Right renal pelvis (tissue), 4 donors: Measurements from ENCODE around the gene PCDHA12. TPM values are rescaled to one million over a fixed set of nuclear protein-coding genes. Genes with fewer than 3 reads are reported as not detected.
"Not testable (repeated sequence)": the region's sequence is repeated elsewhere in the genome, so short reads cannot be mapped to it uniquely, and the experiment has no call there.

Source experiments
- DNase-seq, 4 donors: peaks; one replicate each; pipeline ENCODE4 v3.0.0-alpha.2; 2013; ENCODE audit warnings: low read depth in 4 of 4, low spot score in 3 of 4, missing footprints in 1 of 4
- polyA plus RNA-seq, 4 donors: library from polyadenylated mRNA; unstranded; fragments of 120-200 nt; gene quantifications; one replicate each; pipeline ENCODE4 v1.2.1, GENCODE V29; 2013; ENCODE audit not compliant: insufficient read length in 4 of 4

PCDHA12 gene
- polyA plus RNA-seq, 4 donors = 0.03 to 0.24 (median 0.10) TPM

GRCh38 chr5:140857177-140857986, 17.7 kb upstream of the PCDHA12 start:
- DNase-seq = no peak

DNA sequence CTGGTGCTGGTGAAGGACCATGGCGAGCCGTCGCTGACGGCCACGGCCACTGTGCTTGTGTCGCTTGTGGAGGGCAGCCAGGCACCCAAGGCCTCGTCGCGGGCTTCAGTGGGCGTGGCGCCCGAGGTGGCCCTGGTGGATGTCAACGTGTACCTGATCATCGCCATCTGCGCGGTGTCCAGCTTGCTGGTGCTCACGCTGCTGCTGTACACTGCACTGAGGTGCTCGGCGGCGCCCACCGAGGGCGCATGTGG, 17.2 kb upstream of the PCDHA12 start:
- DNase-seq = no peak

- no peak for DNase-seq
These were observed 12.4 kb upstream of the PCDHA12 start for GRCh38 chr5:140862441-140863295.

- no peak for DNase-seq
These were observed 6.2 kb upstream of the PCDHA12 start, which contains the start of gene PCDHA11 for GRCh38 chr5:140868721-140869554. PCDHA11 (plus strand) TSS chr5:140868957; CDS start chr5:140869104, 147 bp downstream.

DNA sequence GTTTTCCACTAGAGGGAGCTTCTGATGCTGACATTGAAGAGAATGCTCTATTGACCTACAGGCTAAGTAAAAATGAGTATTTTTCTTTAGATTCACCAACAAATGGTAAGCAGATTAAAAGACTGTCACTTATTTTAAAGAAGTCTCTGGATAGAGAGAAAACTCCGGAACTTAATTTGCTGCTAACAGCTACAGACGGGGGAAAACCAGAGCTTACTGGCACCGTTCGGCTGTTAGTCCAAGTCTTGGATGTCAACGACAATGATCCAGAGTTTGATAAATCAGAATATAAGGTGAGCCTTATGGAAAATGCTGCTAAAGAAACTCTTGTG, 5.6 kb upstream of the PCDHA12 start:
- DNase-seq = no peak

DNA sequence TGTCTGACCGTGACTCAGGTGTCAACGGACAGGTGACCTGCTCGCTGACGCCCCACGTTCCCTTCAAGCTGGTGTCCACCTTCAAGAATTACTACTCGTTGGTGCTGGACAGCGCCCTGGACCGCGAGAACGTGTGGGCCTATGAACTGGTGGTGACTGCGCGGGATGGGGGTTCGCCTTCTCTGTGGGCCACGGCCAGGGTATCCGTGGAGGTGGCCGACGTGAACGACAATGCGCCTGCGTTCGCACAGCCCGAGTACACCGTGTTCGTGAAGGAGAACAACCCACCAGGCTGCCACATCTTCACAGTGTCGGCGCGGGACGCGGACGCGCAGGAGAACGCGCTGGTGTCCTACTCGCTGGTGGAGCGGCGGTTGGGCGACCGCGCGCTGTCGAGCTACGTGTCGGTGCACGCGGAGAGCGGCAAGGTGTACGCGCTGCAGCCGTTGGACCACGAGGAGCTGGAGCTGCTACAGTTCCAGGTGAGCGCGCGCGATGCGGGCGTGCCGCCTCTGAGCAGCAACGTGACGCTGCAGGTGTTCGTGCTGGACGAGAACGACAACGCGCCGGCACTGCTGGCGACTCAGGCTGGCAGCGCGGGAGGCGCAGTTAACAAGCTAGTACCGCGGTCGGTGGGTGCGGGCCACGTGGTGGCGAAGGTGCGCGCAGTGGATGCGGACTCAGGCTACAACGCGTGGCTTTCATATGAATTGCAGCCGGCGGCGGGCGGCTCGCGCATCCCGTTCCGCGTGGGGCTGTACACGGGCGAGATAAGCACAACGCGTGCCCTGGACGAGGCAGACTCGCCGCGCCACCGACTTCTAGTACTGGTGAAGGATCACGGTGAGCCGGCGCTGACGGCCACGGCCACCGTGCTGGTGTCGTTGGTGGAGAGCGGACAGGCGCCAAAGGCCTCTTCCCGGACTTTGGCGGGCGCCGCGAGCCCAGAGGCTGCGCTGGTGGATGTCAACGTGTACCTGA, 4.6 kb upstream of the PCDHA12 start:
- no peak for DNase-seq

- DNase-seq = not testable (repeated sequence)
These were observed 1.6 kb downstream of the PCDHA12 start for GRCh38 chr5:140876541-140877261.

- no peak for DNase-seq
These were observed 2.1 kb downstream of the PCDHA12 start for GRCh38 chr5:140877262-140877581.

DNA sequence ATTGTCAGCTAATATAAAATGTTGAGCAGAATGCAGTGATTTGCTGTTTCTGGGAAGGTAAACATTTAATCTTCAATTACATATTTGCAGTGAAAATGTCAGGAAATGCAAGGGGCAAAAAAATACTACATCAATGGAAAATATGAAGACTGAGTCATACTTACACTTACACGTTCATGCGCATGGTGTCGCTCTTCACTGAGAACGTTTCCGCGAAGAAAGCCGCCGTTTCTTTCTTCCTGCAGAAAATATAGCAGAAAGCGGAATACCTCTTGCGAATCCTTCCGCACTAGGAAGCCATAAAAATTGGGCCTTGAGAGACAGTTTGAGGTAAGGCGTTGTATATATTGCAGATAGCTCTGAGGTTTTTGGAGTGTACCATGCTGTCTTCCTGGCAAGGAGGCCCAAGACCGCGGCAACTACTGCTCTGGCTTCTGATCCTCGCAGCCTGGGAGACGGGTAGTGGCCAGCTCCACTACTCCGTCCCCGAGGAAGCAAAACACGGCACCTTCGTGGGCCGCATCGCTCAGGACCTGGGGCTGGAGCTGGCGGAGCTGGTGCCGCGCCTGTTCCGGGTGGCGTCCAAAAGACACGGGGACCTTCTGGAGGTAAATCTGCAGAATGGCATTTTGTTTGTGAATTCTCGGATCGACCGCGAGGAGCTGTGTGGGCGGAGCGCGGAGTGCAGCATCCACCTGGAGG, 6.9 kb downstream of the PCDHA12 start, which contains the start of gene PCDHA13:
Gene PCDHA13, plus strand, starts transcription at position 236 of the 702 bp plus-strand sequence. Its CDS starts 145 bp downstream, at position 381.
- no peak for DNase-seq

DNA sequence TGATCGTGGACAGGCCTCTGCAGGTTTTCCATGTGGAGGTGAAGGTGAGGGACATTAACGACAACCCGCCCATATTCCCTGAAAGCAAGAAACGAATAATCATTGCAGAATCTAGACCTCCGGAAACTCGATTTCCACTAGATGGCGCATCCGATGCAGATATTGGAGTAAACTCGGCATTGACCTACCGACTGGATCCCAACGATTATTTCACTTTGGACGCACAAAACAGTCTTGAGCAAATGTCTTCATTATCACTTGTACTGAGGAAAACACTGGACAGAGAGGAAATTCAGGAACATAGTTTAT, 7.4 kb downstream of the PCDHA12 start:
- no peak for DNase-seq

DNA sequence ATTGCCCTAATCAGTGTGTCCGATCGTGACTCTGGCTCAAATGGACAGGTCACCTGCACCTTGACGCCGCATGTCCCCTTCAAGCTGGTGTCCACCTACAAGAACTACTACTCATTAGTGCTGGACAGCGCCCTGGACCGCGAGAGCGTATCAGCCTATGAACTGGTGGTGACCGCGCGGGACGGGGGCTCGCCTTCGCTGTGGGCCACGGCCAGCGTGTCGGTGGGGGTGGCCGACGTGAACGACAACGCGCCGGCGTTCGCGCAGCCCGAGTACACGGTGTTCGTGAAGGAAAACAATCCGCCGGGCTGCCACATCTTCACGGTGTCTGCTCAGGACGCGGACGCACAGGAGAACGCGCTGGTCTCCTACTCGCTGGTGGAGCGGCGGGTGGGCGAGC, 8.3 kb downstream of the PCDHA12 start:
- DNase-seq = no peak

DNA sequence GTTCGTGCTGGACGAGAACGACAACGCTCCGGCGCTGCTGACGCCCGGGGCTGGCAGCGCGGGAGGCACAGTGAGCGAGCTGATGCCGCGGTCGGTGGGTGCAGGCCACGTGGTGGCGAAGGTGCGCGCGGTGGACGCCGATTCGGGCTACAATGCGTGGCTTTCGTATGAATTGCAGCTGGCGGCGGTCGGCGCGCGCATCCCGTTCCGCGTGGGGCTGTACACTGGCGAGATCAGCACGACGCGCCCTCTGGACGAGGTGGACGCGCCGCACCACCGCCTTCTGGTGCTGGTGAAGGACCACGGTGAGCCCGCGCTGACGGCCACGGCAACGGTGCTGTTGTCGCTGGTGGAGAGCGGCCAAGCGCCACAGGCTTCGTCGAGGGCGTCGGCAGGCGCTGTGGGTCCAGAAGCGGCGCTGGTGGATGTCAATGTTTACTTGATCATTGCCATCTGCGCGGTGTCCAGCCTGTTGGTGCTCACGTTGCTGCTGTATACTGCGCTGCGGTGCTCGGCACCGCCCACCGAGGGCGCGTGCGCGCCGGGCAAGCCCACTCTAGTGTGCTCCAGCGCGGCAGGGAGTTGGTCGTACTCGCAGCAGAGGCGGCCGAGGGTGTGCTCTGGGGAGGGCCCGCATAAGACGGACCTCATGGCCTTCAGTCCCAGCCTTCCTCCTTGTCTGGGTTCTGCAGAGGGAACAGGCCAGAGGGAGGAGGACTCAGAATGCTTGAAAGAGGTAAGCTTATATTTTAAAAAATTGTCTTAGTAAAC, 9.0 kb downstream of the PCDHA12 start:
- no peak for DNase-seq

DNA sequence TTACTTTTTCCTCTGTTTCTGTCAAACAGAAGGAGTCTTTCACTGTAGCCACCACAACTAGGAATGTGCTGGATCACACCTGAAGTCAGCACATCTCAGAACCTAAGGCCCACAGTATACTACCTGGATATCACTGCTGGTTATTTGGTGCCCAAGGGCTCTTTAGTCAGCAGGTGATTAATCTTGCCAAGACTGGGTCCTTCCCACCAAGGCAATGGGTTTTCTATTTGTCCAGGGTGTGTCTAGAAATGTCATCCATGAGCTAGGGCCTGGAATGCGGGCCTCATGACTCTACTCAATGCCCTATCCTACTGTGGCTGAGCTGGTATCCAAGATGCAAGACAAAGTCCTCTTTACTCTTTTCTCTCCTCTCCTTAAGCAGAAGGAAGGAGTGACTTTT, 41.2 kb downstream of the PCDHA12 start:
- DNase-seq = no peak

DNA sequence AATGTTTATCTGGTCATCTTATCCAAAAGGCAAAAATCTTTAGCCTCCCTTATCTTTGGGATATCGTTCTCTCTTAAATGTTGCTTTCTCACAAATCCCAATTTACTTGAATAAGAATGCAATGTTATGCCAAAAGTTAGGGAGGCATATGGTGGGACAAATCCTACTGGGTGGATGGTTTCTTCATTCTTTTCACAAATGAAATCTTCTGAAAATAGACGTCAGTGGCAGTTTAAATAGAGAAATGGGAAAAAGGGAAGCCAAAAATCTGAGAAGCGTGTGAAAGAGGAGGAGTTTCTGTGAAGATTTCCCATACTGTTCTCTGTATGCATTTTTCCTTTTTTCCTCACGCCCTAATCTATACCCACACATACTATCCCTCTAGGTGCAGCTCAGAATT, 48.5 kb downstream of the PCDHA12 start:
- no peak for DNase-seq

DNA sequence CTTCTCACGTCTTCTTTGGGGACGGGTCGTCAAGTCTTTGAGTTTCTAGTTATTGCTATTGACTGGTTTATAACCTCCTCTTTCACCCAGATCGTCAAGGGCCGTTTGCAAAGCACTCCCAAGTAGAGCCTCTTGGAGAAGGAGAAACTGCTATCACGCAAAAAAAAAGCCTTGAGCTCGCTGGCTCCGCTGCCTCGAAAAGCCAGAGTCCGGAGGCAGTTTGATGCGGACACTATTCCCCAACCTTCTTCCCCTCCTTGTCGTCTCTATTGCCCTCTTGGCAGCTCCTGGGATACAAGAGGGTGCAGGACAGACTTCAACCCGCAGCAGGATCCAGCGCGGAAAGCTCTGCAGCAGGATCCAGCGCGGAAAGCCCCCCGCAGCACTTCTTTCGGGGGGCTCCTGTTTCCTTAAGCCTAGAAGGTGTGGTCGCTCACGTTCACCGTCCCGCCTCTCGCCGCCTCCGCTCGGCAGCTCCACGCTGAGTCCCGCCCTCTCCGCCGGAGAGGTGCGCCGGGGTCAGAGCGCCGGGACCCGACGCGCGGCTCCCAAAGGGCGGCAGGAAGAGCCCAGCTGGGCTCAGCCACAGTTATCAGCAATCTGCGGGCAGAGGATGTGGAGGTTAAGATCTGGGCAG, 50.8 kb downstream of the PCDHA12 start, which contains the start of gene PCDHAC1:
Gene PCDHAC1, plus strand, starts transcription at position 494 of the 637 bp plus-strand sequence. CDS start 594 bp downstream, outside the sequence.
- no peak for DNase-seq

- peak; percentile 19 to 44 (median 39) for DNase-seq
These were observed 51.5 kb downstream of the PCDHA12 start for GRCh38 chr5:140926443-140927227.

GRCh38 chr5:140927228-140927573, 52.1 kb downstream of the PCDHA12 start:
- DNase-seq = no peak
